ENCODE data around the gene ROBO2. TPM values are rescaled to one million over a fixed set of nuclear protein-coding genes. Genes with fewer than 3 reads are reported as not detected.

ROBO2 gene
- polyA plus RNA-seq, 12 donors = 3.2 to 57.4 (median 4.2) TPM; not detected in 1

GRCh38 chr3:77102951-77103769 lies 63.3 kb downstream of the ROBO2 start:
- DNase-seq = no peak

GRCh38 chr3:77122652-77123051 lies 82.8 kb downstream of the ROBO2 start:
- no peak for DNase-seq

- no peak for DNase-seq
Observed at GRCh38 chr3:77125966-77126365, 86.1 kb downstream of the ROBO2 start.

- DNase-seq = no peak
Observed at GRCh38 chr3:77134769-77135168, 94.9 kb downstream of the ROBO2 start.

GRCh38 chr3:77137559-77137958 lies 97.7 kb downstream of the ROBO2 start:
- DNase-seq = no peak

- no peak for DNase-seq
Observed at GRCh38 chr3:77139624-77140023, 99.7 kb downstream of the ROBO2 start.

GRCh38 chr3:77141423-77141822 lies 101.5 kb downstream of the ROBO2 start:
- DNase-seq = no peak

GRCh38 chr3:77142578-77142977 lies 102.7 kb downstream of the ROBO2 start:
- DNase-seq = no peak

- no peak for DNase-seq
Observed at GRCh38 chr3:77146004-77146403, 106.1 kb downstream of the ROBO2 start.

GRCh38 chr3:77147836-77148578 lies 108.1 kb downstream of the ROBO2 start:
- DNase-seq = no peak

GRCh38 chr3:77149382-77149781 lies 109.5 kb downstream of the ROBO2 start:
- DNase-seq = no peak

- no peak for DNase-seq
Observed at GRCh38 chr3:77150028-77150427, 110.1 kb downstream of the ROBO2 start.

GRCh38 chr3:77150759-77151158 lies 110.9 kb downstream of the ROBO2 start:
- DNase-seq = no peak

- no peak for DNase-seq
Observed at GRCh38 chr3:77158730-77159581, 119.1 kb downstream of the ROBO2 start.

- no peak for DNase-seq
Observed at GRCh38 chr3:77160931-77161497, 121.1 kb downstream of the ROBO2 start.

- DNase-seq = no peak
Observed at GRCh38 chr3:77169823-77170222, 129.9 kb downstream of the ROBO2 start.

GRCh38 chr3:77171026-77171425 lies 131.1 kb downstream of the ROBO2 start:
- DNase-seq = no peak

GRCh38 chr3:77179762-77180161 lies 139.9 kb downstream of the ROBO2 start:
- no peak for DNase-seq

GRCh38 chr3:77182341-77182740 lies 142.4 kb downstream of the ROBO2 start:
- no peak for DNase-seq

- DNase-seq = no peak
Observed at GRCh38 chr3:77186319-77186718, 146.4 kb downstream of the ROBO2 start.

- no peak for DNase-seq
Observed at GRCh38 chr3:77186728-77187127, 146.8 kb downstream of the ROBO2 start.

- DNase-seq = no peak
Observed at GRCh38 chr3:77188210-77188609, 148.3 kb downstream of the ROBO2 start.
